ENCODE data around the gene PNP. TPM values are rescaled to one million over a fixed set of nuclear protein-coding genes. Genes with fewer than 3 reads are reported as not detected.

PNP gene
- total and polyA plus RNA-seq, 10 of the 15 experiments (the other 5 are each of a cell fraction or from before 2014, with no cell fraction given) = 103 to 215 (median 138) TPM

DNA sequence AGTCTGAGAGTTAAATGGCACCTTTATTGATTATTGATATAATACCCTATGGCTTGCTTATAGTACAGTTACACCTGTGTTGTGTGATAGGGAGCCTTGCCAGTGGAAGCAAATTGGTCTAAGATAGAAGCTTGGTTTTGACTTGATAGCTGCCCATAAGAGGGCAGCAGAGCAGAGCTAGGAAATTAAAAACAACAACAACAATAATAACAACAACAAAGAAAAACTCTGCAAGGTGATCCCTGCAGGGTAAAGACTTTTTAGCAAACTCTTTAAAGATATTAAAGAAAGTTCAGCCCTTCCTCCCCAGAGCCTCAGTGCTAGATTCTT lies 18.2 kb downstream of the PNP start:
- DNase-seq (ENCODE audit: low read depth, low spot score) (no peak), FAIRE-seq (no peak), ATAC-seq (no peak)
- Histone ChIP-seq H3K4me1 (ENCODE audit: control insufficient read depth, insufficient read depth, low read length) (peaks cover 20% of the 10 kb centered on the region), H3K4me3 (no peak overlapping the region), H3K79me2 (ENCODE audit: control insufficient read depth, insufficient read depth, low read length) (no peaks in the 10 kb centered on the region), H3K27ac (ENCODE audit: control insufficient read depth, insufficient read depth) (no peak overlapping the region), H3K27me3 (replicated peaks in 1 of 2; ENCODE audit: control insufficient read depth in 2 of 2, insufficient read depth in 2 of 2, low read length in 1 of 2) (no peaks in the 10 kb centered on the region), H4K20me1 (ENCODE audit: control insufficient read depth, insufficient read depth) (no peaks in the 10 kb centered on the region), H3K36me3 (ENCODE audit: control insufficient read depth in 2 of 2, insufficient read depth in 2 of 2, low read length in 1 of 2) (no peaks in the 10 kb centered on the region), H3K9me3 (replicated peaks; ENCODE audit: control insufficient read depth, insufficient read depth, low read length) (no peaks in the 10 kb centered on the region), H3K4me2 (ENCODE audit: control insufficient read depth, insufficient read depth) (no peak overlapping the region), H3K9ac (ENCODE audit: control insufficient read depth, insufficient read depth, low read length) (no peak overlapping the region), H2AFZ (ENCODE audit: control insufficient read depth, low read depth, low read length) (no peak overlapping the region)
- peak in 2 of 3 experiments; percentile 10 to 38; a peak in 2 of 6 replicates for TF ChIP-seq CTCF (IDR thresholded peaks at IDR 0.05 in 2 of 3, conservative IDR thresholded peaks at IDR 0.05 in 1 of 3; ENCODE audit: control insufficient read depth in 2 of 3, extremely low read depth in 1 of 3, insufficient read depth in 1 of 3, low read depth in 3 of 3, low read length in 3 of 3)
- peak; percentile 33; the same call in 1 of the 2 replicates for TF ChIP-seq RAD21 (IDR thresholded peaks at IDR 0.05; ENCODE audit: insufficient read depth, low read depth, low read length)
- peak; percentile 15; the same call in 1 of the 2 replicates for TF ChIP-seq SMC3 (IDR thresholded peaks at IDR 0.05; ENCODE audit: borderline replicate concordance, low read length)
- TF ChIP-seq DPF2 (IDR thresholded peaks at IDR 0.05) = no peak
- ChIA-PET RAD21 (ENCODE audit: unreplicated experiment) (interaction anchor here (0.6 to 4.3 kb wide), 14 partner anchors 9 to 386 kb away, joined by 3 to 21 read pairs (median 3); partner anchors contain the start of gene PNP), POLR2A (interaction anchor here (0.8 to 5.6 kb wide), 7 partner anchors 17 to 158 kb away, joined by 3 to 28 read pairs (median 4); partner anchors contain the start of genes APEX1, PIP4P1 and PNP), CTCF (interaction anchor here (0.8 to 6.9 kb wide), 18 partner anchors 9 to 207 kb away, joined by 3 to 42 read pairs (median 6); partner anchors contain the start of genes CCNB1IP1 and TEP1), SMC1A (ENCODE audit: uncharacterized antibody, unreplicated experiment) (interaction anchor here (0.9 to 8.1 kb wide), 13 partner anchors 9 to 155 kb away, joined by 3 to 49 read pairs (median 4); partner anchors contain the start of genes PIP4P1, PNP and TEP1)
- intact Hi-C loops (cut with micrococcal nuclease; ENCODE audit: unreplicated experiment) = no loop called here
- BruUV-seq (replicated peaks) = no TSS peak
- in situ Hi-C loops (cut with MboI) = no loop called here
